IPS-18c (cell line): Measurements from ENCODE around the gene OR10A2.
"Not testable (repeated sequence)": the region's sequence is repeated elsewhere in the genome, so short reads cannot be mapped to it uniquely, and the experiment has no call there.

Experiments
- H3K4me3 ChIP-seq: 2 replicates; pipeline ENCODE4 v1.7.0; 2013; ENCODE audit warnings: low read depth, mild to moderate bottlenecking, low read length, moderate library complexity; ENCODE audit not compliant: insufficient read depth
- H3K9me3 ChIP-seq: one replicate; pipeline ENCODE4 v1.6.1; 2013; ENCODE audit warnings: mild to moderate bottlenecking, low read length, moderate library complexity; ENCODE audit not compliant: control insufficient read depth, insufficient read depth

Gene OR10A2

DNA sequence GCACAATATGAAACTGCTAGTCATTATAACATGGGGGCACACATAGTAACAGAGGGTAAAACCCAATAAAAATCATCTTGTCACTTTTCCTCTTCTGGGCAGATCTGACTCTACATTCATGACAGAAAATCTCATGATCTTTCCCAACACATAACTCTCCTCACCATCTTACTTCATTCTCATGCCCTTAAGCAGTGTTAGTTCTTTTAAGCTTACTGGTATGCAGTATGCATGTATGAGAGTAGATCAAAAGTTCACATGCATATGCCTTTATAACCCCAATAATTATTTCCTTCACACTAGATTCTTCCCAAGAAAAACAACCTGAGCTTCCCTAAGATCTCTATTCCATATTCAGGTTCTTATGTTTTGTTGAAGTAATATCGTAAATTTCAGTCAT lies 8.4 kb downstream of the OR10A2 start:
- Histone ChIP-seq H3K4me3 (no peak overlapping the region), H3K9me3 (no peaks in the 10 kb centered on the region)

DNA sequence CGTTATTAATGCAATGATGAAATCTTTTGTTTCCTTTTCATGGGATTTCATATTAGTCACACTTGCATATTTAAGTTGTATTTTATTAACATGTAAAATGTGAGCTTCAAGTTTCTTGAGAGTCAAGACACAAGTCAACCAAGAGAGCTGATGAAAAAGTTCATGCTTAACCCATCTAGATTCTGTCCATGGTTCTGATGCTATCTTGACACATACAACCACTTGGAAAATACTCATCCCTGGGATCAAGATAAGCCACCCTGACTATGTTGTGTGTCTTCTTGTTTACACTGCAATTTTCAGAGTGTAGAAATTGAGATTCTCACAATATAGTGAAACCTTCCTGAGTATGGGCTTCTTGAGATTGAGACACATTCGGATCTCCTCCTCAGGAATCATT lies 12.9 kb downstream of the OR10A2 start:
- no peak overlapping the region for H3K4me3 ChIP-seq
- H3K9me3 ChIP-seq = no peaks in the 10 kb centered on the region

DNA sequence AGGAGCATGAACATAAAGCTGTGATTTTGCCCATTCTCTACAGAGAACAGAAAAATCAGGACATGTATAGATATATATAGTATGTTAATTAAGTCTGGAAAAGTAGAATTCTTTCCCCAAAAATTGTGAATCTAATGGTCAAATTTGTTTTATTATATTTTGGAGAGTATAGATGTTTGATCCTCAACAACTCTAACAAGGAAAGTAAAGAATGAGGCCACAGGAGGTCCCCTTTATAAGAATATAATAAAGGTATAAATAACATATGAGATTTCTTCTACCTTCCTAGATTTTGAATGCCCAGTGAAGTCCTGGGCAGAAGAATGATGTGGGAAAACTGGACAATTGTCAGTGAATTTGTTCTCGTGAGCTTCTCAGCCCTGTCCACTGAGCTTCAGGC lies 13.5 kb downstream of the OR10A2 start, which contains the start of gene OR10A4:
TSS of gene OR10A4 (plus strand) at position 301 of the 400 bp plus-strand sequence. CDS start at position 324, 23 bp downstream.
- Histone ChIP-seq H3K4me3 (no peak within 1 kb of the TSS), H3K9me3 (no peaks in the 10 kb centered on the region)

DNA sequence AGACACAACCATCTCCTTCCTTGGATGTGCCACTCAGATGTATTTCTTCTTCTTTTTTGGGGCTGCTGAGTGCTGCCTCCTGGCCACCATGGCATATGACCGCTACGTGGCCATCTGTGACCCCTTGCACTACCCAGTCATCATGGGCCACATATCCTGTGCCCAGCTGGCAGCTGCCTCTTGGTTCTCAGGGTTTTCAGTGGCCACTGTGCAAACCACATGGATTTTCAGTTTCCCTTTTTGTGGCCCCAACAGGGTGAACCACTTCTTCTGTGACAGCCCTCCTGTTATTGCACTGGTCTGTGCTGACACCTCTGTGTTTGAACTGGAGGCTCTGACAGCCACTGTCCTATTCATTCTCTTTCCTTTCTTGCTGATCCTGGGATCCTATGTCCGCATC lies 14.1 kb downstream of the OR10A2 start:
- Histone ChIP-seq H3K4me3 (no peak overlapping the region), H3K9me3 (no peaks in the 10 kb centered on the region)

DNA sequence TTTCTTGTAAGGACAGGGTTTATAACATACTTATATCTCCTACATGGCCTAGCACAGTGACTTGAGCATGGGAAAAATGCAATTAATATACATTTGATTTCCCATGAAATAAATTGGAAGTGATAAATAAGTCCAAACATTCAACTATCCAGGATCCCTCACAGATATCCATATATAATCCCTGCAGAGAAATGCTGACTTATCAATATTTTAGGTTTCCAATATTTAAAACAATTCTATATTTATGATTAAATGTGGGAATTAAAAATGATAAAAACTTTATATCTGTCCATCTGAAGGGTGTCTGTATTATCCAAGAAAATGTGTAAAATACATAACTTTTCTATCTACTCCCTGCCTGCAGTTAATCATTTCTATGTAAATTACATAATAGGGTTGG lies 19.9 kb downstream of the OR10A2 start:
- Histone ChIP-seq H3K9me3 (no peaks in the 10 kb centered on the region), H3K4me3 (no peak overlapping the region)

DNA sequence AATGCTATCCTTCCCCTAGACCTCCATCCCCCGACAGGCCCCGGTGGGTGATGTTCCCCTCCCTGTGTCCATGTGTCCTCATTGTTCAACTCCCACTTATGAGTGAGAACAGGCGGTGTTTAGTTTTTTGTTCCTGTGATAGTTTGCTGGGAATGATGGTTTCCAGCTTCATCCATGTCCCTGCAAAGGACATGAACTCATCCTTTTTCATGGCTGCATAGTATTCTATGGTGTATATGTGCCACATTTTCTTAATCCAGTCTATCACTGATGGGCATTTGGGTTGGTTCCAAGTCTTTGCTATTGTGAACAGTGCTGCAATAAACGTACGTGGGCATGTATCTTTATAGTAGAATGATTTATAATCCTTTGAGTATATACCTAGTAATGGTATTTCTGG lies 24.9 kb downstream of the OR10A2 start:
- H3K9me3 ChIP-seq, H3K4me3 ChIP-seq: not testable (repeated sequence)

DNA sequence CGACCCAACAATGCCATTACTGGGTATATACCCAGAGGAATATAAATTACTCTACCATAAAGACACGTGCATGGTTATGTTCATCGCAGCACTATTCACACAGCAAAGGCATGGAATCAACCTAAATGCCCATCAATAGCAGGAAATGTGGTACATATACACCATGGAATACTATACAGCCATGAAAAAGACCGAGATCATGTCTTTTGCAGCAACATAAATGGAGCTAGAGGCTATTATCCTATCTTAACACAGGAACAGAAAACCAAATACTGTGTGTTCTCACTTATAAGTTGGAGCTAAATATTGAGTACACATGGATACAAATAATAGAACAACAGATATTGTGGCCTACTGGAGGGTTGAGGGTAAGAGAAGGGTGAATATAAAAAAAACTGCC lies 26.0 kb downstream of the OR10A2 start:
- no peaks in the 10 kb centered on the region for H3K9me3 ChIP-seq
- no peak overlapping the region for H3K4me3 ChIP-seq

DNA sequence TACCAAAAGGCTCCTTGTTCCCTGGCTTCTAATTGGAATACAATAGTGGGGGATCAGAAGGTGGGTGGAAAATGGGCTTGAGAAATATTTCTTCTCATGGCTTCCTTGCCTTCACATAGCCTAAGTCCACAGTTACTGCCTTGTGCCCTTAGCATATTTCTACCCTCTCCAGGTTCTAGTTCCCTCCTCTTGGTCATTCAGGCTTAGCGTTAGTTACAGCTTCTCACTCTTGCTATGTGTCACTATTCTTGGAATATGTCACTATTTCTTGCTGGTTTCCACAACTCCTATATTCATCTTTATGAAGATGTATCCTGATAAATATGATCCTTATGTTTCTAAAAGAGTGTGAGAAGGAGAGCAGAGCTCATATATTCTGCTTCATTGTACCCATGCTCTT lies 27.0 kb downstream of the OR10A2 start:
- Histone ChIP-seq H3K4me3 (no peak overlapping the region), H3K9me3 (no peaks in the 10 kb centered on the region)

DNA sequence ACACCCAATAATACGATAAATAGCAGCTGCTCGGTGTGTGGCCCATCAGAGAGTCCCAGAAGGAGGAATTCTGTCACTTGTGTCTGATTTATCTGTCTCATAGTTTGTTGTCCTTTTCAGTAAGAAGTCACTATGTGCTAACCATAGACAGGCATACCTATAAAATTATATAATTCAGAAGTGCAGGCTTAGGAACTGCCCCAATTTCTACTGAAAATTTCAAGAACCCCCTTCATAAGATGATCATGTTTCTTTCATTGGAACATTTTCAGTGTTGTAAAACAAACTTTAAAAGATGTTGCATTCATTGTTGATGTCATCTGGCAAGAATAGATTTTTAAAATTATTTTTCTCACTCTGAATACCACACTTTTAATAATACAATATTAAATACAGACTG lies 29.5 kb downstream of the OR10A2 start, which contains the start of gene OR2D2:
TSS of gene OR2D2 (minus strand) at position 101 of the 400 bp plus-strand sequence. CDS start at position 101, 0 bp downstream.
- Histone ChIP-seq H3K9me3 (no peaks in the 10 kb centered on the region), H3K4me3 (no peak within 1 kb of the TSS)

DNA sequence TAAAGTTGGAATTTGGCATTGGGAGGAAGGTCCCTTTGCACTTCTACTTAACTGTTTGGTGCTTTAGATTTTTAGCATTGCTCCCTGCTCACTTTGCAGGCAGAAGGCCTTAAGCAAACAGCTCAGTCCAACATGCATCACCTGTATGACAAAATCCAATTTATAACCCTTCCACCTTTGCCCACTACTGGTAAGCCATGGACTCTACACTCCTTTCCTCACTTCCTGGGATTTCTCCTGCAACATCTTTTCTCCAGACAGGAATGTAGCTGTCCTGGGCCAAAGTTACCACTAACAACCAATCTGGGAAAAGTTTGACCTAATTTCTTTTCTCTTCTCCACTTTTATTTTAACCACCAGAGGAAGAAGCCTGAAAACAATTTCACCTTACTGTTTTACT lies 31.2 kb downstream of the OR10A2 start:
- Histone ChIP-seq H3K9me3 (no peaks in the 10 kb centered on the region), H3K4me3 (no peak overlapping the region)

DNA sequence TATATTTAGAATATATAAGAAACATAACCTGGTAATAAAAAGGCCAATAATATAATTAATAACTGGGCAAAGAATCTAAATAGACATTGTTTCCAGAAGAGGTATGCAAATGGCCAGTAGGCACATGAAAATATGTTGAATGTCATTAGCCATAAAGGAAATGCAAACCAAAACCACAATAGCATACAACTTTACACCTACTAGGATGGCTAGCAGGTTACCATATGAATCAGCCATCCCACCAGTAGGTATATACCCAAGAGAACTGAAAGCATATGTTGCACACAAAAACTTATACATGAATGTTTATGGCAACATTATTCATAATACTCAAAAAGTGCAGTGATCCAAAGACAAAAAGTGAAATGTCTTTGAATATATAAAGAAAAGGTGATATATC lies 32.2 kb downstream of the OR10A2 start:
- no peak overlapping the region for H3K4me3 ChIP-seq
- no peaks in the 10 kb centered on the region for H3K9me3 ChIP-seq

DNA sequence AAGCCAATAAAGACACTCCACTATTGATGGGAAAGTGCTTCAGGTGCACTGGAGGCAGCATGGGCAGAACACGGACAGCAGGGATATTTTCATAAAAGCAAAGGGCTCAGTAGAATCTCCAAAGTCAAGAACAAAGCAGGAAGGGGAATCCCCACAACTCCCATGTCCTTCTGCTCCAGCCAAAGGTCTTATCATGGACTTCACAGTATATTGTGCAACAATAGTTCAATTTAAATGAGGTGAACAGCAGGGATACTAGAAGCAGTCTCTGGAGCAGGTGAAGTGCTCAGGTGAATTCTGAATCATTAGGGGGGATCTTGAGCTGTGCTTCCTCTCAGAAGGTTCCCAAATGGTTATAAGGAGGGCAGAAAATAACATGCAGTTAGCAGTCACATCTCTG lies 36.1 kb downstream of the OR10A2 start:
- Histone ChIP-seq H3K9me3 (peaks cover 3% of the 10 kb centered on the region), H3K4me3 (no peak overlapping the region)

DNA sequence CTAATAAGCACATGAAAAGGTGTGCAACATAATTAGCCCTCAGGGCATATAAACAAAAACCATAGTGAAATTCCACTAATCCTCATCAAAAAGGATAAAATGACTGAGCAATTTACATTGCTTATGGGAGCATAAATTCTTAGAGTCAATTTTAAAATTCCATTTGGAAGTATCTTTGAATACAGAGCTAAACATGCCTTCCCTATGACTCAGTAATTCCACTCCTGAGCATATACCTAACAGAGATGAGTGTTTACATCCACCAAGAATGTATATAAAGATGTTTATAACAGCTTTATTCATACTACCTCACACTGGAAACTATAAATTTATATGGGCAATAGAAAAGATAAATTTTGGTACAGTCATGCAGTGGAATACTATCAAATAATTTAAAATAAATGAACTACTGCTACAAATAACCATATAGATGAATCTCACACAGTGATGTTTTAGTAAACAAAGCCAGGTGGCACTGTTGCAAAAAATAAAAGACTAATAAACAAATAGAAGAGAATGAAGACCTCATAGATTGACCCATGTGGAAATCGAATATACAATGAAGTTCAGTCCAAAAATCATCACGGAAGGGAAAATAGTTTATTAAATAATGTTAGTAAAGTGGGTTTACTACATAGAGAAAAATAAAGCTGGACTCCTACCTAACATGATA lies 37.6 kb downstream of the OR10A2 start:
- H3K9me3 ChIP-seq = peaks cover 3% of the 10 kb centered on the region
- no peak overlapping the region for H3K4me3 ChIP-seq

DNA sequence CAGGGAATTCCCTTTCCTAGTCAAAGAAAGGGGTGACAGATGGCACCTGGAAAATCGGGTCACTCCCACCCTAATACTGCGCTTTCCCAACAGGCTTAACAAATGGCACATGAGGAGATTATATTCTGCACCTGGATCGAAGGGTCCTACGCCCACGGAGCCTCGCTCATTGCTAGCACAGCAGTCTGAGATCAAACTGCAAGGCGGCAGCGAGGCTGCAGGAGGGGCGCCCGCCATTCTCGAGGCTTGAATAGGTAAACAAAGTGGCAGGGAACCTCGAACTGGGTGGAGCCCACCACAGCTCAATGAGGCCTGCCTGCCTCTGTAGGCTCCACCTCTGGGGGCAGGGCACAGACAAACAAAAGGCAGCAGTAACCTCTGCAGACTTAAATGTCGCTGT lies 41.9 kb downstream of the OR10A2 start:
- not testable (repeated sequence) for H3K9me3 ChIP-seq, H3K4me3 ChIP-seq

DNA sequence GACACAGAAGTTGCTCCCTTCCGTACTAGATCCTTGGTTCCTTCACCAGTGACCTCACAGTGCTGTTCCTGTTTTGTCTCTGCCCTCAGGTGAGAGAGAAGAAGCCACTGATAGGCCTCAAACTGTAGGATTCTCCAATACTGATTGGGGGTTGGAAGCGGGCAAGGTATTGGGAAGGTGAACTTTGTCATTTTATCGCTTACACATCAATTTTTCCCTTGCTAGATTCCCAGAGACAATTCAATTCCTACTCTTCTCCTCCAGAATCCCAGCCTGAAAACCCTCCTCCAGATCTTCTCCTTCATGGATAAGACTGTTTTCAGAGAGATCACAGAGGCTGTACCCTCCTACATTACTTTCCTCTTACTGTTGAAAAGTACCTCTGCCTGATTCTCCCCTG lies 48.5 kb downstream of the OR10A2 start:
- Histone ChIP-seq H3K9me3 (no peaks in the 10 kb centered on the region), H3K4me3 (no peak overlapping the region)

DNA sequence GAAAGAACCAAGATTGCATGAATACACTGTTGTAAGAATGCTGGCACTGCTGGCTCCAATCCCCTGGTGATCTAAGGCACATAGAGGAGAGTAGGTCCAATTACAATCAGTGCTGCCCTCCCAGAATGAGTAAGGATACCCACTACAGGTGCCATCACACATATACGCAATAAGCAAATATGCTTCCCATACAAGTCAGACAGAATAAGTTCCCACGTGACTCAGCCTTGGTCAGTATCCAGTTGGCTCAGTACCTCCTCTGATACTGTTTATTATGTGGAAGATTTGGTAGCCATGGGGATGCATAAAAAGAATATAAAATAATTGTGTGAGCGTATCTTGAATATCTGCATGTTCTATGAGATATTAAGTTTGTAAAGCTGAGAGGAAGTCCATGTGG lies 49.1 kb downstream of the OR10A2 start:
- H3K4me3 ChIP-seq = no peak overlapping the region
- no peaks in the 10 kb centered on the region for H3K9me3 ChIP-seq

DNA sequence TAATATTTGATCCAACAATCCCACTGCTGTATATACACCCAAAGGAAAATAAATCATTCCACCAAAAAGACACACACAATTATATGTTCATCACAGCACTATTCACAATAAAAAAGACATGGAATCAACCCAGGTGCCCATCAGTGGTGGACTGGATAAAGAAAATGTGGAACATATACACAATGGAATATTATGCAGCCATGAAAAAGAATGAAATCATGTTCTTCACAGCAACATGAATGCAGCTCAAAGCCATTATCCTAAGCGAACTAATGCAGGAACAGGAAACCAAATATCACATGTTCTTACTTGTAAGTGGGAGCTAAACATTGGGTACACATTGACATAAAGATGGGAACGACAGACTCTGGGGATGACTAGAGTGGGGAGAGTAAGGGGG lies 56.8 kb downstream of the OR10A2 start:
- Histone ChIP-seq H3K9me3 (no peaks in the 10 kb centered on the region), H3K4me3 (no peak overlapping the region)

DNA sequence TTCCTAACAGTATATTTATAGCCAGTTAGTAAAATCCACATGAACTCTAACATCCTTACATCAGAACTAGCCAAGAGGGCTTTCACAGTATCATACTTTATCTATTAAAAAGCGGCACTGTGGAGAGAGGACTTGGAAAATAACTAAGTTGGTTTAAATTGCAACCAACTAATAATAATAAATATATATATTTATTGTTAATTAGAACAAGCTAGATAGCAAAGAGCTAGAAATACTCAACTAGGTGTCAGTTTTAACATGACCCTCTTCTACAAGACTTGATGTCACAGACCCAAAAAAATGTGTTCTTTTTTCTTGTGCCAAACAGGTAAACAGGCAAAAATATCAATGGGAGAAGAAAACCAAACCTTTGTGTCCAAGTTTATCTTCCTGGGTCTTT lies 57.8 kb downstream of the OR10A2 start, which contains the start of gene OR2D3:
TSS of gene OR2D3 (plus strand) at position 301 of the 400 bp plus-strand sequence. CDS start at position 301, 0 bp downstream.
- Histone ChIP-seq H3K4me3 (no peak within 1 kb of the TSS), H3K9me3 (no peaks in the 10 kb centered on the region)
